NT2/D1 (cell line): ENCODE measurements around the gene SPOCD1.

ENCODE experiments used
- DNase-seq: peaks from one replicate; pipeline ENCODE4 v3.0.0-alpha.2; 2011; ENCODE audit warnings: low read depth, low spot score
- H3K27me3 ChIP-seq: 2 replicates; pipeline ENCODE4 v1.6.0; 2011; ENCODE audit warnings: mild to moderate bottlenecking; ENCODE audit not compliant: insufficient read length, insufficient read depth
- H3K36me3 ChIP-seq: 2 replicates; pipeline ENCODE4 v1.6.1; 2011; ENCODE audit warnings: mild to moderate bottlenecking, low read length, mixed read lengths; ENCODE audit not compliant: insufficient read depth, insufficient read length
- H3K4me1 ChIP-seq: 2 replicates; pipeline ENCODE4 v1.5.1; 2011; ENCODE audit not compliant: insufficient read depth, insufficient read length
- H3K4me3 ChIP-seq: 2 replicates; pipeline ENCODE4 v1.5.1; 2011; ENCODE audit warnings: low read depth; ENCODE audit not compliant: insufficient read length
- H3K9ac ChIP-seq: 2 replicates; pipeline ENCODE4 v1.6.0; 2011; ENCODE audit warnings: low read depth; ENCODE audit not compliant: insufficient read length
- H3K9me3 ChIP-seq: 2 replicates; pipeline ENCODE4 v1.5.1; 2011; ENCODE audit warnings: mild to moderate bottlenecking, low read length; ENCODE audit not compliant: insufficient read depth
- SUZ12 ChIP-seq: IDR thresholded peaks from 2 replicates; pipeline ENCODE4 v1.6.1; 2011; ENCODE audit not compliant: insufficient read length, insufficient read depth; ENCODE audit errors: extremely low read depth
- YY1 ChIP-seq: IDR thresholded peaks from 2 replicates; pipeline ENCODE4 v1.6.1; 2011; ENCODE audit not compliant: insufficient read length, insufficient read depth
- ZNF274 ChIP-seq: IDR thresholded peaks from 2 replicates; pipeline ENCODE4 v1.6.1; 2011; ENCODE audit warnings: mild to moderate bottlenecking, low read depth, low read length

Gene SPOCD1

DNA sequence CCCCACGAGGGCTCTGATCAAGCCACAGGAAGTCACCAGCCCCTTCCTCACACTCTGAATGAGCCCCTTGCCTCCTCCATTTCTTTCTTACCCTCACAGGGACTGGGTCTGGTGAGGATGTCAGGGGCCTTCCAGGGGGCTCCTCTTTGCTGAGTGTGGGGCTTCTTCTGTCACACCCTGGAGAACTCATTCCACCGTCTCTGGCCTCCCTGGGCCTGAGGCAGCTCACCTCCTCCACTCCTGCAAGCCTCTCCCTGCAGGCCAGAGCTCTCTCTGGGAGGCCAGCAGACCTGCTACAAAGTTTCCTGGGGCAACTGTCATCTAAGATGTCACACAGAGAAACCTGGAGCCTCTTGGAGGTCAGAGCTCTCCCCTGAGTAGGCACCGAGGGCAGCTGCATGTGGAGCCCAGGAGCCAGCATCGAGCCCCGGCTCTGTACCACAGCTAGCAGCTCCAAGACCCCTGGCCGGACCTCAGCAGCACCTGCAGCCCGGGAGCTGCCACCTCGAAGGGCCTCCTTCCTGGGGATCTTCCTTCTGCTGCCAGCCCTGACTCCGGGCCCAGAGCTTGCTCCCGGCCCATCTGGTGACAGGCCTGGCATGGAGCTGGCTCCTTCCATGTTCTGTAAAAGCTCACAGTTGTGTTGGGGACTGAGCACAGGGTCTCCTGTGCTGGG lies 1.1 kb downstream of the SPOCD1 start:
- H3K4me3 ChIP-seq = no peak overlapping the region
- TF ChIP-seq YY1 = no peak
- TF ChIP-seq ZNF274 = no peak
- H3K9me3 ChIP-seq = no peaks in the 10 kb centered on the region
- peaks cover 11% of the 10 kb centered on the region for H3K4me1 ChIP-seq
- DNase-seq = no peak
- H3K27me3 ChIP-seq = no peaks in the 10 kb centered on the region
- peak overlapping the region; percentile 42 for H3K9ac ChIP-seq
- H3K36me3 ChIP-seq = no peaks in the 10 kb centered on the region

- Histone ChIP-seq H3K4me1 (peaks cover 11% of the 10 kb centered on the region), H3K4me3 (no peak overlapping the region), H3K9ac (peak overlapping the region; percentile 37), H3K36me3 (no peaks in the 10 kb centered on the region), H3K9me3 (no peaks in the 10 kb centered on the region), H3K27me3 (no peaks in the 10 kb centered on the region)
- TF ChIP-seq SUZ12 (no peak), ZNF274 (no peak), YY1 (no peak)
- no peak for DNase-seq
These were observed 1.7 kb downstream of the SPOCD1 start for GRCh38 chr1:31814041-31814511.

DNA sequence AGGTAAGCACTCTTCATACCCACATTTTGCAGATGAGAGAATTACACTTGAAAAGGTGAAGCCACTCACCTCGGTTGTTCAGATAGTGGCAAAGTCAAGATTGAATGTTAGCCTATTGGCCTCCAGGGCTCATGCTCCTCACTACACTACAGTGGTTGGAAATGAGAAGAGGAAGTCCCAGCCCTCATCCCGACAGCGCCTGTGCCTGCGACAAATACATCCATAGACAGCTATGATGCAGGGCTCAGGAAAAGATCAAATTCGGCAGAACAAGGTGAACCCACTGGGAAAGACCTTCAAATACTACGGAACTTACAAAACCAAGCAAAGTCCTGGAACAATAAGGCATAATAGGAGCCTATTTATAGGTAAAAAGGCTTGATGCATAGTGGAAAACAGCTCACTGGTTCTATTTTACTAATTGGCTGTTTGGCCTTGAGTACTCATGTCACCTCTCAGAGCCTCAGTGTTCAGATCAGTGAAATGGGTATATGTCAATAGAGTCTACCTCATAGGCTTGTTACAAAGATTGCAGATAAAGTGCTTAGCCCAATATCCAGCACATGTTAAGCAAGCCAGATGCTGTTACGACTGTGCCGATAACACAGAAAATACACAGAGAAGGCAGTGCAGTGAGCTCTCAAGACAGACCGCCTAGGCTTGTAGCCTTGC lies 3.5 kb downstream of the SPOCD1 start:
- TF ChIP-seq ZNF274 (no peak), YY1 (no peak), SUZ12 (no peak)
- H3K36me3 ChIP-seq = no peaks in the 10 kb centered on the region
- DNase-seq = no peak
- no peak overlapping the region for H3K9ac ChIP-seq
- H3K4me1 ChIP-seq = peaks cover 11% of the 10 kb centered on the region
- H3K9me3 ChIP-seq = no peaks in the 10 kb centered on the region
- no peaks in the 10 kb centered on the region for H3K27me3 ChIP-seq
- no peak overlapping the region for H3K4me3 ChIP-seq

GRCh38 chr1:31811605-31812004 lies 4.2 kb downstream of the SPOCD1 start:
- DNase-seq = peak; percentile 65
- no peak for TF ChIP-seq ZNF274
- TF ChIP-seq SUZ12 = no peak
- TF ChIP-seq YY1 = no peak
- Histone ChIP-seq H3K4me1 (peaks cover 11% of the 10 kb centered on the region), H3K4me3 (no peak overlapping the region), H3K9me3 (no peaks in the 10 kb centered on the region), H3K9ac (no peak overlapping the region), H3K27me3 (no peaks in the 10 kb centered on the region), H3K36me3 (no peaks in the 10 kb centered on the region)

DNA sequence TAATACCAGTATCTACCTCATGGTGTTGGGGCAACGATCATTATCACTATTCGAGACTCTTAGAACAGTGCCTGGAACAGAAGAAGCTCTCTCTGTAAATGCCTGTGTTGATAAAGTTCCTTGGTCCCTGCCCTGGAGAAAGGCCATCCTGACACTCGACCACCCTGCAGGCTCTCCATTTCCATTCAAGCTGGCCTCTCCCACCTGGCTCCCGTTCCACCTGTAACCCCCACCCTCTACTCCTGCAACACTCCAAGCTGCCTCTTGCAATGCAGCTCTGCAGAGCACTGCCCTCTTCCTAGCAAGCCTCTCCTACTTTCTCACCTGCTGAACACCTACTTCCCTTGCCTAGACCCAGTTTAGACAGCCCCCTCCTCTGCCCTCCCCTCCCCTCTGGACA lies 6.1 kb downstream of the SPOCD1 start:
- Histone ChIP-seq H3K36me3 (no peaks in the 10 kb centered on the region), H3K4me3 (no peak overlapping the region), H3K9ac (no peak overlapping the region), H3K9me3 (no peaks in the 10 kb centered on the region), H3K27me3 (no peaks in the 10 kb centered on the region), H3K4me1 (peaks cover 7% of the 10 kb centered on the region)
- DNase-seq = no peak
- TF ChIP-seq SUZ12 (no peak), YY1 (no peak), ZNF274 (no peak)

DNA sequence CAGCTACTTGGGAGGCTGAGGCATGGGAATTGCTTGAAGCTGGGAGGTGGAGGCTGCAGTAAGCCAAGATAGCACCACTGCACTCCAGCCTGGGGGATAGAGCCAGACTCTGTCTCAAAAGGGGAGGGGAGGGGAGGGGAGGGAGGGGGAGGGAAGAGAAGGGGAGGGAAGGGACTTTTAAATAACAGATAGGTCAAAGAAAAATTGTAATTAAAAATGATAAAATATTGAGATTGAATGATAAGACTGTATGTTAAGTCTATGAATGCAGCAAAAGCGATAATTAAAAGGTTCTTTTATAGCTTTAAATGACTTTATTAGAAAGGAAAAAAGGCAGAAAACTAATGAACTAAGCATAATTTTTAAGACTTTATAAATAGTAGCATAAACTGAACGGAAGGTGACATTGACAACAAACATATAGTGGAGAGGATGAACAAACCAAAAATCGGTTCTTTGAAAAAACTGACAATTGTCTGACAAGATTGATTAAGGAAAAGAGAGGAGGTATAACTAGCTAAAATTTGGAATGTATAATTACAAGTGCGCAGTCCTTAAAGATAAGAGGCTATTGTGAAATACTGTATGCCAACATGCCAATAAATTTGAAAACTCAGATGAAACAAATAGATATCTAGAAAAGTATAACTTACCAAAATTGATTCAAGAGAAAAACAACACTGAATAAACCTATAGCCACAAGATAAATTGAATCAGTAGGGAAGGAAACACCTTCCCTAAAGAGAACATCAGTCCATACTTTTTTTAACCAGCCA lies 8.4 kb downstream of the SPOCD1 start:
- Histone ChIP-seq H3K27me3 (no peaks in the 10 kb centered on the region), H3K9me3 (no peaks in the 10 kb centered on the region), H3K9ac (no peak overlapping the region), H3K36me3 (no peaks in the 10 kb centered on the region), H3K4me3 (no peak overlapping the region), H3K4me1 (no peaks in the 10 kb centered on the region)
- TF ChIP-seq ZNF274 = no peak
- no peak for TF ChIP-seq YY1
- TF ChIP-seq SUZ12 = no peak
- DNase-seq = no peak

GRCh38 chr1:31805318-31805717 lies 10.5 kb downstream of the SPOCD1 start:
- Histone ChIP-seq H3K27me3 (no peaks in the 10 kb centered on the region), H3K4me3 (no peak overlapping the region), H3K36me3 (no peaks in the 10 kb centered on the region), H3K9ac (no peak overlapping the region), H3K4me1 (peaks cover 6% of the 10 kb centered on the region), H3K9me3 (no peaks in the 10 kb centered on the region)
- no peak for TF ChIP-seq ZNF274
- no peak for TF ChIP-seq YY1
- TF ChIP-seq SUZ12 = no peak
- no peak for DNase-seq
